ENCODE data around the gene NANOS2. TPM values are rescaled to one million over a fixed set of nuclear protein-coding genes. Genes with fewer than 3 reads are reported as not detected.

NANOS2 gene
- total and polyA plus RNA-seq, 9 of the 15 experiments (the other 6 are each of a cell fraction or from before 2014, with no cell fraction given), result not detected

DNA sequence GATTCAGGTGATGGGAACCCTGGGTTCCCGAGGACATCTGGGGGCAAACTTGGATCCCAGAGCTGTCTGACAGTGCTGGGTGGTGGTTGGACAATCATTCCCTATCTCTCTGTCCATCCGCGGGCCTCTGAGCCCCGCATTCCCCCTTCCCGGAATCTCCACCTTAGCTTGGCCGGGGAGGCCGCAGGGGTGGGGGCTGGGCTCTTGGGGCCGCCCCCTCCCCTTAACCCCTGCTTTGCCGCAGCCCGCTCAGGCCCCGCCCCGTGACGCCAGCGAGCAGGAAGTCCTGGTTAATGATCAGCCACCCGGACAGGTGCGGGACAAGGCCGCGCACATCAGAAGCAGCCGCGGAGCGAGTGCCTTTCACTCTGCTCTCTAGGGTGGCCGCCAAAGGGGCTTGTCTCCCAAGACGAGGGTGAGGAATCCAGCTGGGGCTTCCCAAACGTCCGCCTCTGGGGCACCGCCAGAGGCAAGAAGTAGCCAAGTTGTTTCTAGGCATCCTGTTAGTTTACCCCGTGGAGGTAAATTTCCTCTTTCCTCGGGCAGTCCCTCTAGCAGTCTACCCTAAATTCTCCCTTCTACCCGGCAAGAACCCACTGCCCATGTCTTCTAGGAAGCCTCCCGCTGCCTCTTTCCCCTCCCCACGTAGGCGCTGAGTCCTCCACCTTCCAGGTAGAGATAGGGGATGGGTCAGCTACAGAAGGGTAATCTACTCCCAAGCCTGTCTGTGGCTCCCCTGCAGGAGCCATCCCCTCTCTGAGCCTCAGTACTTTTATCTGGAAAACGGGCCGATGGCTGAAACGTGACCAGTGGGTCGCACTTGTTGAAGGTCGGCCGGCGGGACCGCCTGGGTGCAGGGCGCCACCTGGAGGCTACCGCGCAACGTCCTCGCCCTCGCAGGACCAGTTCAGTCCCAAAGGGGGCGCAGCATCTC lies 31.7 kb downstream of the NANOS2 start (continued):
- TF ChIP-seq, protein P1, sequence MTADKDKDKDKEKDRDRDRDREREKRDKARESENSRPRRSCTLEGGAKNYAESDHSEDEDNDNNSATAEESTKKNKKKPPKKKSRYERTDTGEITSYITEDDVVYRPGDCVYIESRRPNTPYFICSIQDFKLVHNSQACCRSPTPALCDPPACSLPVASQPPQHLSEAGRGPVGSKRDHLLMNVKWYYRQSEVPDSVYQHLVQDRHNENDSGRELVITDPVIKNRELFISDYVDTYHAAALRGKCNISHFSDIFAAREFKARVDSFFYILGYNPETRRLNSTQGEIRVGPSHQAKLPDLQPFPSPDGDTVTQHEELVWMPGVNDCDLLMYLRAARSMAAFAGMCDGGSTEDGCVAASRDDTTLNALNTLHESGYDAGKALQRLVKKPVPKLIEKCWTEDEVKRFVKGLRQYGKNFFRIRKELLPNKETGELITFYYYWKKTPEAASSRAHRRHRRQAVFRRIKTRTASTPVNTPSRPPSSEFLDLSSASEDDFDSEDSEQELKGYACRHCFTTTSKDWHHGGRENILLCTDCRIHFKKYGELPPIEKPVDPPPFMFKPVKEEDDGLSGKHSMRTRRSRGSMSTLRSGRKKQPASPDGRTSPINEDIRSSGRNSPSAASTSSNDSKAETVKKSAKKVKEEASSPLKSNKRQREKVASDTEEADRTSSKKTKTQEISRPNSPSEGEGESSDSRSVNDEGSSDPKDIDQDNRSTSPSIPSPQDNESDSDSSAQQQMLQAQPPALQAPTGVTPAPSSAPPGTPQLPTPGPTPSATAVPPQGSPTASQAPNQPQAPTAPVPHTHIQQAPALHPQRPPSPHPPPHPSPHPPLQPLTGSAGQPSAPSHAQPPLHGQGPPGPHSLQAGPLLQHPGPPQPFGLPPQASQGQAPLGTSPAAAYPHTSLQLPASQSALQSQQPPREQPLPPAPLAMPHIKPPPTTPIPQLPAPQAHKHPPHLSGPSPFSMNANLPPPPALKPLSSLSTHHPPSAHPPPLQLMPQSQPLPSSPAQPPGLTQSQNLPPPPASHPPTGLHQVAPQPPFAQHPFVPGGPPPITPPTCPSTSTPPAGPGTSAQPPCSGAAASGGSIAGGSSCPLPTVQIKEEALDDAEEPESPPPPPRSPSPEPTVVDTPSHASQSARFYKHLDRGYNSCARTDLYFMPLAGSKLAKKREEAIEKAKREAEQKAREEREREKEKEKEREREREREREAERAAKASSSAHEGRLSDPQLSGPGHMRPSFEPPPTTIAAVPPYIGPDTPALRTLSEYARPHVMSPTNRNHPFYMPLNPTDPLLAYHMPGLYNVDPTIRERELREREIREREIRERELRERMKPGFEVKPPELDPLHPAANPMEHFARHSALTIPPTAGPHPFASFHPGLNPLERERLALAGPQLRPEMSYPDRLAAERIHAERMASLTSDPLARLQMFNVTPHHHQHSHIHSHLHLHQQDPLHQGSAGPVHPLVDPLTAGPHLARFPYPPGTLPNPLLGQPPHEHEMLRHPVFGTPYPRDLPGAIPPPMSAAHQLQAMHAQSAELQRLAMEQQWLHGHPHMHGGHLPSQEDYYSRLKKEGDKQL (CRISPR knock-in tag; IDR thresholded peaks at IDR 0.05; ENCODE audit: borderline replicate concordance), result no peak
- no peak for TF ChIP-seq NR3C1 (CRISPR knock-in tag; IDR thresholded peaks at IDR 0.05)
- no peak for TF ChIP-seq KLF10 (CRISPR knock-in tag; IDR thresholded peaks at IDR 0.05)
- no peak for TF ChIP-seq ZNF408 (CRISPR knock-in tag; IDR thresholded peaks at IDR 0.05; ENCODE audit: low read depth)
- TF ChIP-seq CBFA2T3 (IDR thresholded peaks at IDR 0.05), result peak; percentile 39; the same call in 1 of the 2 replicates
- TF ChIP-seq, protein P2, sequence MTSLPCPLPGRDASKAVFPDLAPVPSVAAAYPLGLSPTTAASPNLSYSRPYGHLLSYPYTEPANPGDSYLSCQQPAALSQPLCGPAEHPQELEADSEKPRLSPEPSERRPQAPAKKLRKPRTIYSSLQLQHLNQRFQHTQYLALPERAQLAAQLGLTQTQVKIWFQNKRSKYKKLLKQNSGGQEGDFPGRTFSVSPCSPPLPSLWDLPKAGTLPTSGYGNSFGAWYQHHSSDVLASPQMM (CRISPR knock-in tag; IDR thresholded peaks at IDR 0.05), result no peak
- no peak for TF ChIP-seq CHD2 (IDR thresholded peaks at IDR 0.05; ENCODE audit: low read depth, low read length)
- TF ChIP-seq ZNF239 (CRISPR knock-in tag; IDR thresholded peaks at IDR 0.05), result no peak
- TF ChIP-seq NR1H2 (CRISPR knock-in tag; IDR thresholded peaks at IDR 0.05), result peak; percentile 90
- no peak for TF ChIP-seq TFAM (CRISPR knock-in tag; conservative IDR thresholded peaks at IDR 0.05)
- no peak for TF ChIP-seq ZC3H8 (IDR thresholded peaks at IDR 0.05)
- TF ChIP-seq, protein P3, sequence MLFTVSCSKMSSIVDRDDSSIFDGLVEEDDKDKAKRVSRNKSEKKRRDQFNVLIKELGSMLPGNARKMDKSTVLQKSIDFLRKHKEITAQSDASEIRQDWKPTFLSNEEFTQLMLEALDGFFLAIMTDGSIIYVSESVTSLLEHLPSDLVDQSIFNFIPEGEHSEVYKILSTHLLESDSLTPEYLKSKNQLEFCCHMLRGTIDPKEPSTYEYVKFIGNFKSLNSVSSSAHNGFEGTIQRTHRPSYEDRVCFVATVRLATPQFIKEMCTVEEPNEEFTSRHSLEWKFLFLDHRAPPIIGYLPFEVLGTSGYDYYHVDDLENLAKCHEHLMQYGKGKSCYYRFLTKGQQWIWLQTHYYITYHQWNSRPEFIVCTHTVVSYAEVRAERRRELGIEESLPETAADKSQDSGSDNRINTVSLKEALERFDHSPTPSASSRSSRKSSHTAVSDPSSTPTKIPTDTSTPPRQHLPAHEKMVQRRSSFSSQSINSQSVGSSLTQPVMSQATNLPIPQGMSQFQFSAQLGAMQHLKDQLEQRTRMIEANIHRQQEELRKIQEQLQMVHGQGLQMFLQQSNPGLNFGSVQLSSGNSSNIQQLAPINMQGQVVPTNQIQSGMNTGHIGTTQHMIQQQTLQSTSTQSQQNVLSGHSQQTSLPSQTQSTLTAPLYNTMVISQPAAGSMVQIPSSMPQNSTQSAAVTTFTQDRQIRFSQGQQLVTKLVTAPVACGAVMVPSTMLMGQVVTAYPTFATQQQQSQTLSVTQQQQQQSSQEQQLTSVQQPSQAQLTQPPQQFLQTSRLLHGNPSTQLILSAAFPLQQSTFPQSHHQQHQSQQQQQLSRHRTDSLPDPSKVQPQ (CRISPR knock-in tag; IDR thresholded peaks at IDR 0.05; ENCODE audit: borderline replicate concordance), result peak; percentile 31; the same call in 1 of the 2 replicates
- no peak for TF ChIP-seq ZNF232 (CRISPR knock-in tag; IDR thresholded peaks at IDR 0.05)
- no peak for TF ChIP-seq ZNF780A (CRISPR knock-in tag; IDR thresholded peaks at IDR 0.05)
- TF ChIP-seq XRCC3 (IDR thresholded peaks at IDR 0.05), result no peak
- no peak for TF ChIP-seq ZNF561 (CRISPR knock-in tag; conservative IDR thresholded peaks at IDR 0.05)
- peak; percentile 55 for TF ChIP-seq EP300 (IDR thresholded peaks at IDR 0.05; ENCODE audit: low read length)
- TF ChIP-seq, protein P4, sequence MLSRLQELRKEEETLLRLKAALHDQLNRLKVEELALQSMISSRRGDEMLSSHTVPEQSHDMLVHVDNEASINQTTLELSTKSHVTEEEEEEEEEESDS (CRISPR knock-in tag; IDR thresholded peaks at IDR 0.05), result no peak
- TF ChIP-seq, protein P5, sequence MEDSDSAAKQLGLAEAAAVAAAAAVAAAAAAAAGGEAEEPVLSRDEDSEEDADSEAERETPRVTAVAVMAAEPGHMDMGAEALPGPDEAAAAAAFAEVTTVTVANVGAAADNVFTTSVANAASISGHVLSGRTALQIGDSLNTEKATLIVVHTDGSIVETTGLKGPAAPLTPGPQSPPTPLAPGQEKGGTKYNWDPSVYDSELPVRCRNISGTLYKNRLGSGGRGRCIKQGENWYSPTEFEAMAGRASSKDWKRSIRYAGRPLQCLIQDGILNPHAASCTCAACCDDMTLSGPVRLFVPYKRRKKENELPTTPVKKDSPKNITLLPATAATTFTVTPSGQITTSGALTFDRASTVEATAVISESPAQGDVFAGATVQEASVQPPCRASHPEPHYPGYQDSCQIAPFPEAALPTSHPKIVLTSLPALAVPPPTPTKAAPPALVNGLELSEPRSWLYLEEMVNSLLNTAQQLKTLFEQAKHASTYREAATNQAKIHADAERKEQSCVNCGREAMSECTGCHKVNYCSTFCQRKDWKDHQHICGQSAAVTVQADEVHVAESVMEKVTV (CRISPR knock-in tag; IDR thresholded peaks at IDR 0.05), result peak; percentile 91

Measured in K562 (cell line).